HG02642 (cell line): ENCODE results near the gene SYNJ2.

Source experiments
- ATAC-seq: cut with Tn5 transposase; IDR thresholded peaks from one replicate; pipeline ENCODE4 v1.9.1; 2021; ENCODE audit warnings: mild to moderate bottlenecking; ENCODE audit not compliant: unreplicated experiment, poor library complexity

Gene SYNJ2

DNA sequence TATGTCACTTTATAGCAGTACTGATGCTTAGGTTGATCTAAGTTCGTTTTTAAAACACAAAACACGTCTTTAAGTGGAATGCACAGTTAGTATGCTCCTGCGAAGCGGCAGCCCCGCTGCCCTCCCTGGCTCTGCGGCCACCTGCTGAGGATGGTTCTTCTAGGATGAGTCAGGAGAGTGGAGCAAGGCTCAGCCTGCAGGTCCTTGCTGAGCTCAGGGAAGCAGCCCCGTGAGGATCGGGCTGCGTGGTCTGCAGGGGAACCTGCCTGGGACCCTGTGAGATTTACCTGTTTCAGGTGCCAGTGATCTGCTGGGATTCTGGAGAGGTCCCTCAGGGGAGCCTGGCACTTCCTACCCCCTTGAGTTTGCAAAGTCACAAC is 57.5 kb downstream of the SYNJ2 start:
- ATAC-seq = no peak

DNA sequence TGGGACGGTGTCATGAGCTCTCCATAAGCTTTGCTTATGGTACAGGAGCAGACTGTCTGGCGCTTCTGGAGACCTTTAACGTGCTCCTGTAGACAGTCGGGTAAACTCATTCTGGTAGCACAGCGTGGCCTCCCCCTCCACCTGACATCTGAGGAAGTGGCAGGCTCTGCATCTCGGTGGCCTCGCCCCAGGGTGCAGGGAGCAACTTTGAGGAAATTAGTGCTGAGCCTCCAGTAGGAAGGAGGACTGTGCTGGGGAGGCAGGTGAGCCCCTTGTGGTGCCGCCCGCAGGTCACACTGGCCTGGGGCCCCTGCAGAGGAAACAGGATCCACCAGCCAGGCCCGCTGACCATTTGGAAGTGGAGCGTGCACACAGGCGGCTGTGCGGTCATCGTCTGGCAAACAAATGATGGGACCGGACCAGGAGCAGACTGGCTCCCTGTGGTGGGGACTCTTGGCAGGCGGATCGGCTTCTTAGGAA is 57.9 kb downstream of the SYNJ2 start:
- ATAC-seq = no peak

DNA sequence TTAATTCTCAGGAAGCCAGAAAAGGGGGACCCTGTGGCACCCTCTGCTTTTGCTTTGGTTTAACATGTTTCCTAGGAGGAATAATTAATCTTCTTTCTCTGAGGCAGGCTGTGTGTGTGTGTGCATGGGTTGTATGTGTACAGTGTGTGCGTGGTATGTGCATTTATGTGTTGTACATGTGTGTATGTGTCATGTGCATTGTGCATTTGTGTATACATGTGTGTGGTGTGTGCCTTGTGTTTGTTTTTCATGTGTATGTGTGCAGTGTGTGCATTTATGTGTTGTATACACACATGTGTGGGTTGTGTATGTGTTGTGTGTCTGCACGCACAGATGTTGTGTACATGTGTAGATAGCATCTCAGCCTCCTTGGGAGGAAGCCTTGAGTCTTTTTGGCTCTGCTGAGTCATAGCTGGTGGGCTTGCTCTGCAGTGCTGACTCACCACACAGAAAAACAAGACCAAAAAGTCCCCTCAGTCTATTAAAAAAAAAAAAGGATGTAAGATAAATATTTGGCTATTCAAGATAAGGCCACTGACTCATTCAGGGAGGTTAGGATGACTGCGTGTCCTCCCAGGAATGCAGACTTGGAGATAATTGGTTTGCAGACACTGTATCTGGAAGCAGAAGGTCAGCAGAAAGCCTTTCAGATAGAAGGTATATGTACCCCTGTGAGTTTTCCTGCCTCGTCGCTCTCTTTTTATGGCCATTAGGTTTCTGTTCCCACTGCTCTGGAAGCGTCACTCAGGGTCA is 58.6 kb downstream of the SYNJ2 start:
- peak; percentile 53 for ATAC-seq

DNA sequence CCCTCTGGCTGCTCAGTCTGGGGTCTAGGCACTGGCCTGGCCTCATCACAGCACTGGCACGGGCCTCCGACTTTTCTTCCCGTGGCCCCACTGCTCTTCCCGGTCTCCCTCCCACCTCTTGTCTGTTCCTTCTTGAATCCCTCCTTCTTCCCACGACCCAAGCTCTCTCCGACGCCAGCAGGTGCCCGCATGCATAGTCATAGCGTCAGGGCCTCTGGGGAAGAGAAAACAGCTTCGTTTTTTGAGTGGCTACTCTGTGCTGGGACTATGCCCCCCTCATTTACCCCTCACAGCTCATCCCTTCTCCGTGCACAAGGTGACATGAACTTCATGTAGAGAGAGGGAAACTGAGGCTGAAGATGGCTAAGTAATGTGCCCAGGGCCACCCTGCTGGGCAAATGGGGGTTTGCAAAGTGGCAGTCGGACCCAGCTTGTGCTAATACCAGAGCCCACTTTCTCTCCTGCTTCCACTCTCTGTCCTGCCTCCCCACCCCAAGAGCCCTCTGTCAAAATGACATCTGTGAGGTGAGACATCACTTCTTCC is 59.2 kb downstream of the SYNJ2 start:
- ATAC-seq = no peak

DNA sequence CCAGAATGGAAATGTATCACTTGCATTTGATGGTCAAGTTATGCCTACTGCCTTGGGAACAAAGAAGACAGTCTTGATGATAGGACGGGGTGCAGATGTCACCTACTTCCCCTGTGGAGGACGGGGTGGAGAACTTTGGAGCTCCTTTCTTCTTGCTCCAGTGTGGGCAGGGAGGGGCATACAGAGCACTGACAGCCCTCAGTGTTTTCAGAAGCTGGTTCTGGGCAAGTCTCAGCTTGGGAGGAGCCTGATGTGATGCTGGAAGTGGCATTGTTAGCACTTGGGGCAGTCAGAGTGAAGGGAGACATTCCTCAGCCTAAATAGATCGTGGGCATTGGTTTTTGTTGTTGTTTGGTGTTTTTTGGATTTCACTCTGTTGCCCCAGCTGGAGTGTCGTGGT is 59.7 kb downstream of the SYNJ2 start:
- no peak for ATAC-seq

DNA sequence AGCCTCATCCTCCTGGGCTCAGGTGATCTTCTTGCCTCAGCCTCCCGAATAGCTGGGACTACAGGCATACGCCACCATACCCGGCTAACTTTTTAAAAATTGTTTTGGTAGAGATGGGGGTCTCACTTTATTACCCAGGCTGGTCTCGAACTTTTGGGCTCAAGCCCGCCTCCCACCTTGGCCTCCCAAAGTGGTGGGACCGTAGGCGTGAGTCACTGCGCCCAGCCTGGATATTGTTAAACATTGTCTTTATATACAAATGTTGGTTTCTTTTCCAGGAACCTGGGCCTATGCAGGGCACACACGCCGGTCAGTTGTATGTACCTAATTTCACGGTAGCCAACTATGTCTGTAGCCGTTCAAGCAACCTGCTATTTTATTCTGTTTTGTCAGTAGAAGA is 60.1 kb downstream of the SYNJ2 start:
- no peak for ATAC-seq

DNA sequence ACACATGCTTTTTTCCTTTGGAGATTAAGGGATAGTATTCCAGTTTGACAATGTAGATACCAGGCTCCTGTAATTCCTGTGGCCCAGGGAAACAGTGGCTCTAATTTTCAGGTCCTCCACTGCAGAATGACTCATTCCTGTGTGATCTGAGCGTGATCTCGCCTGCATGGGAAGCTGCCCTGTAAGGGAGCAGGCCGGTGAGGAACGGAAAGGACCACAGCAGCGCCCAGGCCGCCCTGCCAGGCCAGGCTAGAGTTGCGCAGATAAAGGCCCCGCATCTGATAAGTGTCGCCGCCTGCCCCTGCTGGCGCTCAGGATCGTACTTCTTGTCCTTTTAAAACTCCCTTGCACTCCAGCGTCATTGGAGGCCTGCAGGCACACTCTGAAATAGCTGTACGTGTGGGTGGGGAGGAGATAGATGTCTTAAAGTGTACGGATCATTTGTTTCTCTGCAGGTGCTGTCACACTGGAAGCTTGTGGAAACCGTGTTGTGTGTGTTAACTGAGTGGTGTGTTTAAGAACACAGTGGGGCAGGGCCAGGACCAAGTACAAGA is 60.7 kb downstream of the SYNJ2 start:
- no peak for ATAC-seq

DNA sequence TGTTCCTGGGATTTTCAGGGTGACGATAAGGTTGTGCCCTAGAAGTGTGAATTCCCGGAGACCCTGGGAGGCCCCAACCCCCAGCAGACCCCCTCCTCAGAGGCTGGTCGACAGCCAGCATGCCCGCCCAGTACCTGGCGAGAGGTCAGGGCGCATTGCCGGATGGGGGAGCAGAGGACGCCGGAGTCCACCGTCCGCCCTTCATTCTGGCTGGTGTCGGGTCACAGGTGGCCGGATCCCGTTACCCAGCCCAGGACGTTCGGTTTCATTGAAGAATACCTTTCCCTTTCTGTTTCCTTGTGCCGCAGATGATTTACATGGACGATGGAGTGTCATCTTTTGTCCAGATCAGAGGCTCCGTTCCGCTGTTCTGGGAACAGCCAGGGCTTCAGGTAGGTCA is 61.3 kb downstream of the SYNJ2 start:
- ATAC-seq = no peak

DNA sequence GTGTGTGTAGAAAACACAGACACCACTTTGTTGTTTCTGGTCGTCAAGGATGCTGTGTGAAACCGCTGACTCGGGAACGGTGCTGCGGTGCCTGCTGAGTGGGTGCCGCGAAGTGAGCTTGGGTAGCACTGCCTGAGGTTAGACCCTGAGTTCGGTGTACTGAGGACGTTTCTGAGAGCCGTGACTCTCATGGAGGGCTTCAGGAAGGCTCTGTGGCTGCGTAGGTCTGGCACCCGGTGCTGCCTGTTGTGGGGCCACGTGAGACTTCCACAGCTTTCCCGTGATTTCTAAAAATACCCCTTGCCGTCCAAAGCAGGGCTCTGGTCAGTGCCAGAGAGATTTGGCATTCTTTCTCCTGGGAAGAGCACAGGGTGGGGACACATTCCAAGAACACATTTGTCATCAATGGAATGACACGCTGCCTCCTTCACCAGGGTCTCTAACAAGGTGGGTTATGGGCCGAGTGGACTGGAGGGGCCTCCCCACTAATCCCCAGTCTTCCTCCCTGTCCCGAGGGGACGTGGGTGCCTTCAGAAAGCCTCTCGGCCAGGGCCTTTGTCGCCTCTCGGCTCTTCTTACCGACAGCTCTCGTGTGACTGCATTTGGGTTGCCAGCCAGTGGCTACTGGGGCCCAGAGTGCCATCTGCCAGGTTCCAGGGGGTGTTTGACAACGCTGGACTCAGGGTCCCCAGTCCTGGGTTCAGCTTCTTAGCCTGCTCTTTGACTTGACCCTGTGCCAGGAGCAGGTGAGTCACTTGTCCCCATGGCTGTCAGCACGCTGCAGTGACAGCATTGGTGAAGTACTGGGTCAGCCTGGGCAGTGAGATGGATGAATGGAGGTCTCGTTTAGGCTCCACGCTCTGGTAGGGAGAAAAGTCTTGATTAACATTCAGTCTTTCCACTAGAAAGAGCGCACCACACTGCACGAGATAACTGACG is 62.2 kb downstream of the SYNJ2 start:
- ATAC-seq = no peak

DNA sequence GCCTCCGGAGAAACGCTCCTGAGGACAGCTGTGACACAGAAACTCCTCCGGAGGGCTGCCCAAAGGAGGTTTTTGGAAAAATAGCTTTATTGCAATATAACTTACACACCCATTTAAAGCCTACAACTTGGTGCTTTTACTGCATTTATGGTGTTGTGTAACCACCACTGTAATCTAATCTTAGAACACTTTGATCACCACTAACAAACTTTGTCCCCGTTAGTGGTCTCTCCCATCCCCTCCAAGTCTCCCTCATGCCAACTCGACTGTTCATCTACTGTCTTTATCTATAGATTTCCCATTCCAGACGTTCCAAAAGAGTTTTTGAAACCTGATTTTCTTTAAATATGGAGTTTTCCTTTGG is 62.8 kb downstream of the SYNJ2 start:
- no peak for ATAC-seq

DNA sequence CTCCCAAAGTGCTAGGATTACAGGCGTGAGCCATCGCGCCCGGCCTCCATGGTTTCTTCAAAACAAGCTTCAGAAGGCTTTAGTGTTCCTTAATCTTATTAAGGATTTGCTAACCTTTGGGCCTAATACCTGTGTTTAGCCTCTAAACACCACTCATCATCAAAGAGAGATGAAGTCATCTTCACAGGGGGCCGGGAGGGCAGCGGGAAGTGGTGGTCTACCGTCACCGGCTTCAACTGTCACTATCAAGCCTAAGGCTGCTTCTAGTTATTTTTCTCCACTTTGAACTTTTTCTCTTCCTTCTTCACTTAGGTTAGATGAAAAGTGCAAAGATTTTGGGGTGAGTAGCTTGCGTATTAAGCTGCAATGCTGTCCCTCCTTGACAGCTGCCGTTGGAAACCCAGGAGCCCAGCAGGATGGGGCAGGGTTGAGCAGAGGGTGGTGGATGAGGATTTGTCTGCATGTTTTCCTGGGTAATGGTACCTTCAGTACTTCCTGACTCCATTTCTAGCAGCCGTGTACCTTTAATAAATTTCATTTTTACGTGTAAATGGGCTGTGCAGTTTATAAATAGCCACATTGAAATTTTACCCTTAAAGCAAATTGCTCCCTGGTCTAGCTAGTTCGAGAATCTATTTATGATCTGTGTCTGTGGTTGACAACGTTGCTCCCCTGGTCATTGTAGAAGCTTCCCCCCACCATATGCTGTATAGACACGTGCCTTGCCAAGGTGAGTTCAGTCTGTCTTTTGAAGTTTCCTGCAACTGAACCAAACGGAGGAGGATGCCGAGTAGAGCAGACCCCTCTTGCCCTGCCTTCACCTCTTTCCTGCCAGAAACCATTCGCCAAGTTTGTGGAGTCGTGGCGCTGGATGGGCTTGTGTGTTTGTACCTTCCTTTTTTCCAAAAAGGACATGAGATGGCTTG is 64.8 kb downstream of the SYNJ2 start:
- ATAC-seq = no peak

DNA sequence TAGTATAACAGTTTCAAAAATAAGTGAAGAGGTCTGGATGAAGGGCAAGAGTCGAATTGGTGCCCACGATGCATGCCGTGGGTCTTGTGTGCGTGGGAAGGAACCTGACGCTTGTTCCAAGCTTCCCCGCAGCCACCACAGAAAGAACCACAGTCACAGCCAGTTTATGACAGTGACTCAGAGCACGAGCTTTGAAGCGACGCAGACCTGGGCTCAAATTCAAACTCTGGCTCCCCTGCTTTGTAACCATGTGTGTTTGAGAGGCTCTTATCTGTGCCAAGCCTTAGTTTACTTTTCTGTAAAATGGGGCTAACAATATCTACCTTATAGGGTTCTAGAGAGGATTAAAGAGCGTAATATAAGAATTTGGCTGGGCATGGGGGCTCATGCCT is 65.5 kb downstream of the SYNJ2 start:
- no peak for ATAC-seq

DNA sequence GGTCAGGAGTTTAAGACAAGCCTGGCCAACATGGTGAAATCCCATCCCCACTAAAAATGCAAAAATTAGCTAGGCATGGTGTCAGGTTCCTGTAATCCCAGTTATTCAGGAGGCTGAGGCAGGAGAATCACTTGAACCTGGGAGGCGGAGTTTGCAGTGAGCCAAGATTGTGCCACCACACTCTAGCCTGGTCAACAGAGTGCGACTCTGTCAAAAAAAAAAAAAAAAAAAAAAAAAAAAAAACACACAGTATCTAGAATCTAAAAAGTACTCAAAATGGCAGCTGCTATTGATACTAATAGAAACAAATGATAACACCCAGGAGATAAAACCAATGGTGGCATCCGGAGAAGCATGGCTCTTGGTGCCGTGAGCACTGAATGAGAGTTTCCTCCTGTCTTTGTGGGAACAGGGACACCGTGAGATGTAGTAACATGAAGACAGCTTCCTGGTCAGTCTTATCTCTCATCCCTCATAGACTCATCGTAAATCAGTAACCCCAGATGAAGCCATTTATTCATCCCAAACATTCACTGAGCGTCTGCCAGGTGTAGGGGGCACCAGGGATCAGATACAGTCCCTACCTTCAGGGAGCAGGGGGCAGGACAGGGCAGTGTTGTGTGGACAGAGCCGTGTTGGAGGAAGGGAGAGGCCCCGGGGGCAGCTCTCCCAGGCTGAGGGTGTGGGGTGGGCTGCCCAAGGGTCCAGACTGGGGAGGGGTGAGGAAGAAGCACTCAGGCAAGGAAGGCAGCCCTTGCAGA is 66.1 kb downstream of the SYNJ2 start:
- no peak for ATAC-seq

DNA sequence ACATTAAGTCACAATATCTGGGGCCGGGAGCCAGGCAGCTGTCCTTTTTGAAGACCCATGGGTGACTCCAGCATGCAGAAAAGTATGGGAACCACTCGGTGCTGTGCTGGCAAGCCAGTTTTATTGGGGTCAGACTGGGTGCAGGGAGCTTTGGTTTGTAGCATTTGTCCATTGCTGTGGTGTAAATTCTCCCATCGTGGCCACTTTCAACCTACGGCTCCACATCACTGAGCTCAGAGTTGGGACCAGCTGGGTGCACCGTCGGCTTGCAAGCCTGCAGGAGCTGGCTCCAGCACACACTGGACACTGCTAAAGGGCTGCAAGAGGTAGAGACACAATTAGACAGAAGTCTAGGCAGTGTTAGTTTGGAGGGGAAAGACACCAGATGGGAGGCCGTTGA is 66.9 kb downstream of the SYNJ2 start:
- ATAC-seq = no peak

DNA sequence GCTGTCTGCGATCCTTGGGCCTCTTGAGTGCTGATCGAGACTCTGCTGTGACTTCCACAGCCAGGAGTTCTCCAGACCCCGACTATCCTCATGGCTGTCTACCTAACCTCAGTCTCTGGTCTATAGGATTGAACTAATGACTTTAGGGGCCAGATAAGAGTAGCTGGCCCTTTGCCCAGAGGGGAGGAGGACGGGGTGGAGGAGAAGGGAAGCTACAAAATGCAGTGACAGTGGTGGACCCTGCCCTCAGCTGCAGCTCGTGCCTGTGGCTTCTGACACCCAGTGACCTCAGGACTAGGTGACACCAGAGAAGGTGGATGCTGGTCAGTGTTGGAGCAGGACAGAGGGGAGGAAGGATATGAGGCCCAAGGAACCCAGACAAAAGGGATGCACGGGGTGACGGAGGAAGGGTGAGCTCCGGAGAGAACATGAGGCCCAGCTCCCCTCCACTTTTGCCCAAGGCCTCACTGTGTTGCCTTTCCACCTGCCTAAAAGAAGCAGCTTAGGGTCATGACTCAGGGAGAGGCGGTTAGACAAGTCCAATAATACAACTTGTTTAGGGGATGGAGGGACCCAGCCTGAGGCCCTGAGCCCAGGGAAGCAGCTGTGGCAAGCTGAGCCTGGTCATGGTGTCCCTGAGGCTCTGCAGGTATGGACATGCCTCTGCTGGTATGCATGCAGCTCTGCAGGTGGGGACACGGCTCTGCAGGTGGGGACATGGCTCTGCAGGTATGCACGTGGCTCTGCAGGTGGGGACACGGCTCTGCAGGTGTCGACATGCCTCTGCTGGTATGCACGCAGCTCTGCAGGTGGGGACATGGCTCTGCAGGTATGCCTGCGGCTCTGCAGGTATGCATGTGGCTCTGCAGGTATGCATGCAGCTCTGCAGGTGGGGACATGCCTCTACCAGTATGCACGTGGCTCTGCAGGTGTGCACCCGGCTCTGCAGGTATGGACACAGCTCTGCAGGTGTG is 67.7 kb downstream of the SYNJ2 start:
- no peak for ATAC-seq

DNA sequence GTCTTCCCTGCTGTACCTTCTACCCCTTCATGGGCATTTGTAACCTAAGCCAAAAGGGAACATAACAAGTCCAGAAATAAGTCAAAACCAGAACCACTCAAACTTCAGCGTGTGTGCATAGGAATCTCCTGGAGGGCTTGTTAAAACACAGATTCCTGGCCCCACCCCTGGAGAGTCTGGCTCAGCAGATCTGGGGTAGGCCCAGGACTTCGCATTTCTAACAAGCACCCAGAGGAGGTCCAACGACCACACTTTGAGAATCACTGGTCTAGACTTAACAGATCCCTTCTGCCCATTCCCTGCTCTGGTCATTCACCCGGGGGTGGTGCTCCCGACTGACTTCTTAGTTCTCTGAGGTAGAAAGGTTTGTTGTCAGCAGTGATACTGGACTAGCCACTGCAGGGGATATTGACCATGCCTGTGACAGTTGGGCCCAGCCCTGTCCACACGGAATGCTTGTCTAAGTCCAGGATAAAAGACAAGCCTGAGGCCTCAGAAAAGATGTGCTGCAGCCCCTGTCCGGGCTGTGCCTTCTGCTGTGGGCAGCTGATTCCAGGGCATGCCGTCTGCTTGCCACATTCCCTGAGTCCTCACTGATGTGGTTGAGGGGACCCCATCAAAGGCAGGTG is 68.6 kb downstream of the SYNJ2 start:
- ATAC-seq = no peak

DNA sequence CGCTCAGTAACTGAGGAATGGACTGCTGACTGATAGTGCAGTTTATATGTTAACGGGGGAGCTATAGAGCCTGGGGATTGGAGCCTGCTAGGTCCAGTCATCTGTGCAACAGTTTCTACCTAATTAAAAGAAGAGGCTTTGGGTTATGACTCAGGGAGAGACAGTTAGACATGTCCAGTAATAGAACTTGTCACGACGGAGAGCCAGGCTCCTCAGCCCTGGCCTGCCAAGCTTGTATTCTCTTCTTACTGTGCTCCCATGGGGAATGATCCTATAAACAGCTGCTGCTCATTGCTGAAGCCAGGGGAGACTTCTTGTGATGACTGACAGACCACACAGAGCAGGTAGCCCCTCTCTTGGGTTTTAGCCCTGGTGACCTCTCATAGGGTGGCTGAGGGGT is 69.3 kb downstream of the SYNJ2 start:
- ATAC-seq = no peak

DNA sequence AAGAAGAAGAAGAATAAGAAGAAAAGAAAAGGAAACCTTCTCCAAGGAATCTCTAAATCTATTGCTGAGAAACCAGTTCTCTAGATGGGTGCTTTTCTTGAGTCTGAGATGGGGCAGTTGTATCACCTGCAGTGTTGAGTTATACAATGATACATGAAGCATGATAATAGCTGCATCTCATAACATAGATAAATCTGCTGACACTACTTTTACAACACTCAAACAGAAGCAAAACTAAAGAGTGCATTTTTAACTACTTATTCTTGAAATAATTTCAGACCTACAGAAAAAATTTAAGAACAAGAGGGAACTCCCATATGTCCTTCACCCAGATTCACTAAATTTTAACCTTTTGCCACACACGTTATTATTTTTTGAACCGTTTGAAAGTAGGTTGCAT is 70.3 kb downstream of the SYNJ2 start:
- no peak for ATAC-seq
